Measurements from ENCODE around the gene DCAF10.

DNA sequence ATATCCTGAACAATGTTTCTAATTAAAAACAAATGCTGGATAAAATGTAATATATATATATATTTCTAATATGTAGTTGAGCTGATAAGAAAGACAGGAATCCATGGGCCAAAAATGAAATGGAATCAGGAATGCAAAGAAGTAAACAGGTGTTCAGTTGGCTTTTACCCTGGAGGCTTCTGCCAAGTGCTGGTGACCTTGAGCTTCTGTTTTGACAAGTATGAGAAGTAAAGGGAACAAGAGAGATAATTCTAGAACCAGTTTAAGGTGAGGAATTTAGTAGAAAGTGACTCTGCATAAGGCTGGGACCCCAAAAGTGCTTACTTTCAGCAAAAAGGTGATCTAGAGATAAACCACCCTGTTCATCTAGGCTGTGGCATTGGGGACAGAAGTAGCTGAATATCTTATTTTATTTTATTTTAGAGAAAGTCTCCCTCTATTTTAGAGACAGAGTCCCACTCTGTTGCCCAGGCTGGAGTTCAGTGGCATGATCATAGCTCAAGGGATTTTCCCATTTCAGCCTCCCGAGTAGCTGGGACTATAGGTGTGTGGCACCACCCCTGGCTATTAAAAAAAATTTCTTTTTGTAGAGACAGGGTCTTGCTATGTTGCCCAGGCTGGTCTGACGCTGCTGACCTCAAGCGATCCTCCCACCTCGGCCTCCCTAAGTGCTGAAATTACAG lies 27.0 kb downstream of the DCAF10 start:
- TF ChIP-seq POLR2A (IDR thresholded peaks at IDR 0.05), result no peak
- no peak for TF ChIP-seq CTCF (IDR thresholded peaks at IDR 0.05 in 8 of 11, conservative IDR thresholded peaks at IDR 0.05 in 3 of 11)
